Activated T-cell treated with anti-CD3 and anti-CD28 coated beads for 24 hours (primary cell): ENCODE data around the gene TRNAU1AP.
A peak's percentile ranks its signal among the peaks of the same experiment; 100 is the strongest.
"Not testable (repeated sequence)": the region's sequence is repeated elsewhere in the genome, so short reads cannot be mapped to it uniquely, and the experiment has no call there.

Source experiments
- DNase-seq: peaks from one replicate; pipeline ENCODE4 v3.0.0-alpha.2; 2020; ENCODE audit warnings: low read depth

TRNAU1AP gene

GRCh38 chr1:28552758-28553663 is at the start of gene TRNAU1AP:
Gene TRNAU1AP, plus strand, starts transcription at chr1:28553085. Its CDS starts 26 bp downstream, at chr1:28553111.
- DNase-seq: peak; percentile 98

DNA sequence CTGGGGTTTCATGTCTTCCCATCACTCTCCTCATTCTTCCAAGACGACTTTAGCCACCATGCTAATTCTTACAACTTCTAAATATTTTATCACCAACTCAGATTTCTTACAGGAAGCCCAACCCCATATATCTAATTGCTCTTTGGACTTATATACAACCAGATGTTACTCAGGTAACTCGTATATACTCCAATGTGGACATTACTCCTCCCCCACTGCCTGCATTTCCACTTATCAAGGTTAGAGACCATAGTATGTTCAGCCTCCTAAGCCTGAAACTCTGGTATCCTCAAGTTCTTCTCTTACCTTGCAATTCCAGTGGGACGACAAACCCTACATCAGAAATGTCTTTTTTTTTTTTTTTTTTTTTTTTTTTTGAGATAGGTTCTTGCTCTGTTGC is 49.8 kb upstream of the TRNAU1AP start:
- no peak for DNase-seq

DNA sequence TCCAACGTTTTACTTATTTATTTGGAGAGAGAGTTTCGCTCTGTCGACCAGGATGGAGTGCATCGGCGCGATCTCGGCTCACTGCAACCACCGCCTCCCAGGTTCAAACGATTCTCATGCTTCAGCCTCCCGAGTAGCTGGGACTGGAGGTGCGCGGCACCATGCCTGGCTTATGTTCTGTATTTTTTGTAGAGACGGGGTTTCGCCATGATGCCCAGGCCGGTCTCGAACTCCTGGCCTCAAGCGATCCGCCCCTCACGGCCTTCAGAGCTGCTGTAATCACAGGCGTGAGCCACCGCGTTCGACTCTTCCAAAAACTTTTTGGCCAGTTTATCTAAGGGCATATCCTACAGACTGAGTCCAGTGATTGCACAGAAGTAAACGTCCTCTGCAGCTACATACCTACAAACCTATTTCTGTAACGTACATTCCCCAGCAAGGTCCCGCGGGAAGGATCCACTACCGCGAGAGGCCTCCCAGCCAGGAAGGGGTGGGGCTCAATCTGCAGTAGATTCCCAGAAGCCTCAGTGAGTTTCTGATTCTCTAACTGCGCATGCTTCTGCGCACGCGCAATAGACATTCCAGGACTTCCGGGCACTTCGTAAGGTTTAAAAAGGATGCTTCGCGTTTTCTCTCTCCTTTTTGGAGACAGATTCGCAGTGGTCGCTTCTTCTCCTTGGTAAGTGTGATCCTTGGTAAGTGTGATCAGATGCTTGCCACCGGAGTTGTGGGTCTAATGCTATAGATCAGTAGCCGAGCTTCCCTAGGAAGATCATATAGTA is 47.3 kb upstream of the TRNAU1AP start, which contains the start of gene RCC1:
Gene RCC1 (plus strand): TSS at position 638 of the 782 bp plus-strand sequence. CDS start 23,824 bp downstream, outside the sequence.
- DNase-seq: peak; percentile 94

- no peak for DNase-seq
Observed at GRCh38 chr1:28506907-28507246, 46.0 kb upstream of the TRNAU1AP start.

- peak; percentile 35 for DNase-seq
Observed at GRCh38 chr1:28507247-28507645, 45.6 kb upstream of the TRNAU1AP start.

DNA sequence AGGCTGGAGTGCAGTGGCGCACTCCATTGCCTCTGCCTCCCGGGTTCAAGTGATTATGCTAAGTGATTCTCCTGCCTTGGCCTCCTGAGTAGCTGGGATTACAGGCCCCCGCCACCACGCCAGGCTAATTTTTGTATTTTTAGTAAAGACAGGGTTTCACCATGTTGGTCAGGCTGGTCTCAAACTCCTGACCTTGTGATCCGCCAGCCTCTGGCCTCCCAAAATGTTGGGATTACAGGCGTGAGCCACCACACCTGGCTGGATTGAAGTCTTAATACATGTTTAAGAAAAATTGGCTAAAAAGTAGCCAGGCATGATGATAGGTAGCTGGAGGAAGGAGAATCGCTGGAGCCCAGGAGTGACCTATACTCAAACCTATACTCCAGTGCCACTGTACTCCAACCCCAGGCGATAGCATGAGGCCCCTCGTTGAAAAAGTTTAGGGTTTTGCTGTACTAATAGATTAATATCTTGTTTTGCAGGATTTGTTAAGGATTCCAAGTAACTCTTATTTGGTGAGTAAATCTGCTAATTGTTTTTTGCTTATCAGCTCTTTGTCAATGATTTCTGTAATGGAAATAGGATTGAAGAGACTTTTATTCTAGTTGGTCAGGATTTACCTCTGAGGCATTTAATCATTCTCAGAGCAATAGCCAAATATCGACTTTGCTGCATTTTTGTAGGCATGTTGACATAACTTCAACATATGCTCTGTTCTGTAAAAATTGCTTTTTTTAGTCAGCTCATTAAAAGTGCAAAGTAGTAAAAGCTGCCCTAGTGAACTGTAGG is 45.0 kb upstream of the TRNAU1AP start:
- DNase-seq: peak; percentile 26

- DNase-seq: peak; percentile 10
Observed at GRCh38 chr1:28508435-28508754, 44.5 kb upstream of the TRNAU1AP start.

DNA sequence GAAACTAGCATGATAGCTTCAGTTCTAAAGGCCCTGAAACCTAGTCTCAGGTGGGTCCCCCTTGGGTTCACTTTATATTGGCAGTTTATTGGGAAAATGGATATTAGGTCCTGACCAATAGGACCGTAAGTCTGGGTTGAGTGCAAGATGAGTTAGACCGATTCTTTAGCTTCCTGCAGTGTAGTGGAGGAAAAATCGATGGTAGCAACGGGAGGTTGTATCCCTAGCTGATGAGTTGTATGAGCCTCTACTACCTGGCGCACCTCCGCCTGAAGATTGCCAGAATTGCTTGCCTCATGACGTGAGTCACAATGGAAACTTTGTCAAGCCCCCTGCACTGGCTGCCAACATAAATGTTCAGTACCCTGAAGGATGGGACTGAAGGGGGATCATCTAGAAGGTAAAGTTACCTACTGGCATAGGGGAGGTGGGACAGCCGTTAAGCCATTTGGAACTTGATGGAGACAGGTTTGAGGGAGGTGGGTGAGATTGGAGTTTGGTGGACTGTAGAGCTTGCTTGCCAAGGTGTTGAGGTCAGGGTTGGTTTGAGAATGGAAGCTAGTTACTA is 43.1 kb upstream of the TRNAU1AP start:
- peak; percentile 33 for DNase-seq

DNA sequence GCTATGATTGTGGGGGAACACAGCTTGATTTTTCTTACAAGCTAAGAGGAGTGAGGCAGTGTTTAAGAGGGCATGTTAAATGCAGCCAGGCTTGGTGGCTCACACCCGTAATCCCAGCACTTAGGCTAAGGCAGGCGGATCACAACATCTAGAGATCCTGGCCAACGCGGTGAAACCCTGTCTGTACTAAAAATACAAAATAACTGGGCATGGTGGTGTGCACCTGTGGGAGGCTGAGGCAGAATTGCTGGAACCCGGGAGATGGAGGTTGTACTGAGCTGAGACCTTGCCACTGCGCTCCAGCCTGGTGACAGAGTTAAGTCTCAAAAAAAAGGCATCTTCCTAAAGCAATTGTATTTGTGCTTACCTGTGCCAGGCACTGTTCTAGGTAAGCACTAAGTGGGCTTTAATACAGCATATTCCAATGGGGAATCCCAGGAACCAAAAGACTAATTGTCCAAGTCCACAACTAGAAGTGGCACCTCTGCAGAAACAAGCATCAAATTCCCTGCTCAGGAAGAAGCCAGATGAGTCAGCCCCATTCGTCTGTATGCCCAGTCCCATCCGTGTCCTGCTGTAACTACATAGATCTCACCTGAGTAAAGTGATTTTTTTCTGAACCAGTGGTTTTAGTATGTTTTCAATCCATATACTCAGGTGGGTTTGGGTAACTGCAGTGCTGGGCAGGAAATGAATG is 42.5 kb upstream of the TRNAU1AP start:
- peak; percentile 47 for DNase-seq

- no peak for DNase-seq
Observed at GRCh38 chr1:28510970-28511440, 41.9 kb upstream of the TRNAU1AP start.

- DNase-seq: no peak
Observed at GRCh38 chr1:28512058-28512611, 40.8 kb upstream of the TRNAU1AP start.

GRCh38 chr1:28514445-28514933 is 38.4 kb upstream of the TRNAU1AP start:
- peak; percentile 17 for DNase-seq

- DNase-seq: no peak
Observed at GRCh38 chr1:28516518-28516956, 36.3 kb upstream of the TRNAU1AP start.

DNA sequence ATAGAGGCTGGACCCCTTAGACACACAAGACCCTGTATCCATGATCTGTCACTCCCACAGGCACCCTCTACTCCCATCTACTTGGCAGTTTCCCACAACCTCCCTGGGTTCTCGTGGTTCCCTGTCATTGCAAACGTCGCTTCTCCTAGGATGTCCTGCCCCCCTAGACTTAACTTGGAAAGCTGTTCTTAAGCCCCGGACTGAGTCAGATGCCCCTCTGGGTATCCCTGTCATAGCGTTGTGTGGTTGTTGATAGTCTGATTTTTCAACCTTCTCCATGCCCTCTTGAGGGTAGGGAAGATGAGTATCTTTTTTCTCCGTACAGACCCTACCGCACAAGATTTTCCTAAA is 35.3 kb upstream of the TRNAU1AP start:
- DNase-seq: no peak

- peak; percentile 89 for DNase-seq
Observed at GRCh38 chr1:28518000-28518744, 34.7 kb upstream of the TRNAU1AP start.

- peak; percentile 38 for DNase-seq
Observed at GRCh38 chr1:28518745-28519341, 34.0 kb upstream of the TRNAU1AP start.

GRCh38 chr1:28519946-28520725 is 32.7 kb upstream of the TRNAU1AP start:
- no peak for DNase-seq

DNA sequence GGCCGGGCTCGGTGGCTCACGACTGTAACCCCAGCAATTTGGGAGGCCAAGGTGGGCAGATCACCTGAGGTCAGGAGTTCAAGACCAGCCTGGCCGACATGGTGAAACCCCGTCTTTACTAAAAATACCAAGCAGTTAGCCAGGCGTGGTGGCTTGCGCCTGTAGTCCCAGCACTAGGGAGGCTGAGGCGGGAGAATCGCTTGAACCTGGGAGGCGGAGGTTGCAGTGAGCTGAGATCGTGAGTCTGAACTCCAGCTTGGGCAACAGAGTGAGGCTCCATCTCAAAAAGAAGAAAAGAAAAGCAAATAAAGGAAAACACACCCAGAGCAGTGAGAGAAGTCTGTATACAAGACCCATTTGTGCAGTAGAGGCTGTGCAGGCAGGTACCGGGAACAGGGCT is 32.1 kb upstream of the TRNAU1AP start:
- not testable (repeated sequence) for DNase-seq
